DND-41 (cell line): ENCODE data around the gene TUBB.

ENCODE experiments used
- ATAC-seq: fragments of 200-7000 bp; cut with Tn5 transposase; 3 replicates; pipeline ENCODE4 v1.9.1; 2021; ENCODE audit warnings: low read depth; ENCODE audit not compliant: insufficient read depth
- DNase-seq: peaks from one replicate; pipeline ENCODE4 v3.0.0-alpha.2; 2020
- H2AFZ ChIP-seq: 2 replicates; pipeline ENCODE4 v1.6.0; 2012; ENCODE audit warnings: low read depth, low read length
- H3K27ac ChIP-seq: 2 replicates; pipeline ENCODE4 v1.5.1; 2012; ENCODE audit warnings: low read length, inconsistent platforms
- H3K27me3 ChIP-seq: fragments of 200-600 bp; sonication (generic); 2 replicates; pipeline ENCODE4 v1.6.0; 2012; ENCODE audit warnings: low read length, mild to moderate bottlenecking, inconsistent platforms; ENCODE audit not compliant: insufficient read depth, poor library complexity
- H3K36me3 ChIP-seq: 2 replicates; pipeline ENCODE4 v1.5.1; 2012; ENCODE audit warnings: low read length, inconsistent platforms; ENCODE audit not compliant: insufficient read depth
- H3K4me1 ChIP-seq: 2 replicates; pipeline ENCODE4 v1.5.1; 2012; ENCODE audit warnings: mild to moderate bottlenecking, low read length; ENCODE audit not compliant: insufficient read depth
- H3K4me2 ChIP-seq: 2 replicates; pipeline ENCODE4 v1.6.0; 2012; ENCODE audit warnings: mild to moderate bottlenecking, moderate library complexity, low read length, inconsistent platforms; ENCODE audit not compliant: insufficient read depth
- H3K4me3 ChIP-seq, 2 experiments: fragments of 200-600 bp in 1 of 2; shearing (Covaris generic) in 1 of 2; 2 replicates each; pipeline ENCODE4 v1.5.1; 2012 to 2016; ENCODE audit warnings: inconsistent platforms in 2 of 2, low read length in 2 of 2, mild to moderate bottlenecking in 2 of 2, low read depth in 1 of 2, moderate library complexity in 1 of 2
- H3K79me2 ChIP-seq: 2 replicates; pipeline ENCODE4 v1.6.0; 2012; ENCODE audit warnings: low read length, inconsistent platforms; ENCODE audit not compliant: insufficient read depth
- H3K9ac ChIP-seq: 2 replicates; pipeline ENCODE4 v1.6.0; 2012; ENCODE audit warnings: low read depth, mild to moderate bottlenecking, inconsistent platforms, low read length, moderate library complexity
- H3K9me3 ChIP-seq: 2 replicates; pipeline ENCODE4 v1.5.1; 2012; ENCODE audit warnings: low read length, moderate library complexity, mild to moderate bottlenecking, inconsistent platforms; ENCODE audit not compliant: insufficient read depth, severe bottlenecking
- H4K20me1 ChIP-seq: 2 replicates; pipeline ENCODE4 v1.6.0; 2012; ENCODE audit warnings: low read length; ENCODE audit not compliant: insufficient read depth
- EZH2 ChIP-seq: IDR thresholded peaks from 3 replicates; pipeline ENCODE4 v1.6.1; 2012; ENCODE audit warnings: borderline replicate concordance, low read depth, mild to moderate bottlenecking, moderate library complexity, low read length, inconsistent platforms; ENCODE audit not compliant: severe bottlenecking
- TF ChIP-seq, protein P1 (sequence below): IDR thresholded peaks from 2 replicates; pipeline ENCODE4 v1.5.1; 2012; ENCODE audit warnings: borderline replicate concordance, low read length, moderate library complexity, mild to moderate bottlenecking; ENCODE audit not compliant: poor library complexity, severe bottlenecking; ENCODE audit errors: extremely low read depth

TUBB gene

DNA sequence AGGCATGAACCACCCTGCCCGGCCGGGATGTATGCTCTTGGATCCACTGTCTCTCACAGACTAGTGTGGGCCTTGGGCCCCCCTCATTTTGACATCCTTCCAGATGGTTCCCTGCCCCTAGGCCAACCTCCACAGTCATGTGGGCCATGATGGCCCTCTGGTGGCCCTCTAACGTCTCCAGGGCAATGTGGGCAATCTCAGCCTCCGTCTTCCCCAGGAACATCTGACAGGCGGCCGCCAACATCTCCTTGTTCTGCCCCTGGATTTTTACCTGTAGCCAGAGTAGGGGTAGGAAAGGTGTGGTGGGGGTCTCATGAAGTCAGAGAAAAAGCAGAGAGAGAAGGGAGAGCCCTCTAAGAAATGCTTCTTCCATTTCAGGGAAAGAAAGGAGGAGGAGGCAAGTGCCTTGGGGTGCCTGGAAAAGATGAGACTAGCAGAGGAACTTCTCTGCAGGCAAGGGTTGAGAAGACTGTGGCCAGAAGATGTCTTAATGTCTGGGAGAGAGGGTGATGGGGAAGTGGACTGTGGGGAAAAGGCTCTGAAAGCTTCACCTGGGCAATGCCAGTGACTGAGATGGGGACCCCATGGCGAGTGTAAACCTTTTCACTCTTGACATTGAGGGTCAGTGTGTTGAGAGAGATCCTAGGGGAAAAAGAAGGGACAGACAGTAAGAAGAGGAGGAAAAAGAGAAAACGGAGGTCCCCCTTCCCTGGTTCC is 21.1 kb downstream of the TUBB start:
- Histone ChIP-seq H3K27me3 (peaks cover 17% of the 10 kb centered on the region), H3K9me3 (no peaks in the 10 kb centered on the region), H2AFZ (no peak overlapping the region), H3K4me3 (peak overlapping the region; percentile 68 to 92; a peak in 3 of 4 replicates), H3K4me1 (peaks cover 77% of the 10 kb centered on the region), H3K79me2 (peaks cover 36% of the 10 kb centered on the region), H3K27ac (peak overlapping the region; percentile 73), H3K36me3 (peaks cover 33% of the 10 kb centered on the region), H3K4me2 (peak overlapping the region; percentile 77), H3K9ac (peak overlapping the region; percentile 73), H4K20me1 (peaks cover 9% of the 10 kb centered on the region; the same call in 1 of the 2 replicates)
- DNase-seq (no peak), ATAC-seq (no peak)
- TF ChIP-seq EZH2, result no peak
- TF ChIP-seq, protein P1, sequence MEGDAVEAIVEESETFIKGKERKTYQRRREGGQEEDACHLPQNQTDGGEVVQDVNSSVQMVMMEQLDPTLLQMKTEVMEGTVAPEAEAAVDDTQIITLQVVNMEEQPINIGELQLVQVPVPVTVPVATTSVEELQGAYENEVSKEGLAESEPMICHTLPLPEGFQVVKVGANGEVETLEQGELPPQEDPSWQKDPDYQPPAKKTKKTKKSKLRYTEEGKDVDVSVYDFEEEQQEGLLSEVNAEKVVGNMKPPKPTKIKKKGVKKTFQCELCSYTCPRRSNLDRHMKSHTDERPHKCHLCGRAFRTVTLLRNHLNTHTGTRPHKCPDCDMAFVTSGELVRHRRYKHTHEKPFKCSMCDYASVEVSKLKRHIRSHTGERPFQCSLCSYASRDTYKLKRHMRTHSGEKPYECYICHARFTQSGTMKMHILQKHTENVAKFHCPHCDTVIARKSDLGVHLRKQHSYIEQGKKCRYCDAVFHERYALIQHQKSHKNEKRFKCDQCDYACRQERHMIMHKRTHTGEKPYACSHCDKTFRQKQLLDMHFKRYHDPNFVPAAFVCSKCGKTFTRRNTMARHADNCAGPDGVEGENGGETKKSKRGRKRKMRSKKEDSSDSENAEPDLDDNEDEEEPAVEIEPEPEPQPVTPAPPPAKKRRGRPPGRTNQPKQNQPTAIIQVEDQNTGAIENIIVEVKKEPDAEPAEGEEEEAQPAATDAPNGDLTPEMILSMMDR, result peak; percentile 15

DNA sequence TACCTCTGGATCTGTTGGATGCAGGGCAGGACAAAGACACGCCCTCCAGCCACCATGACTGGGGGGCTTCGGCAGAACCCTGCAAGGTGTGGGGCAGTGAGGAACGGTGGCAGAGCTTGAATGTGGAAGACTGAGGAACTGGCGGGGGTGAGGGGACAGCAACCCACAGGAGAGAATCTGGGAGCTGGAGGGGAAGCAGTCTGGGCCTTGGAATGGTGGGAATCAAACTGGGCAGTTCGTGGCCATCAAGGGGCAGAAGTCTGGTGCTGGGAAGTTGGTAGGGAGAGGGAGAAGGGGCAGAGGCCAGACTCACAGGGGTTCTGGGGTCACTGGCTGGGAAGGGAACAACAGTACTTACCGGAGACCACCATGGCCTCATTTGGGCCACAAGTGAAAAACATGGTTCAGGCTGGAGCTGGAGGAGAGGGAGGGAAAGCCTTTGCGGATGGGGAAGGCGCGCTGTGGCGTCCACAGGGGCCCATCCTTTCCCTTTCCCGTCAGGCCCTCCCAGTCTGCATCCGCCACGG is 21.7 kb downstream of the TUBB start:
- peak overlapping the region; percentile 77 for H2AFZ ChIP-seq
- H3K36me3 ChIP-seq, result peaks cover 31% of the 10 kb centered on the region

DNA sequence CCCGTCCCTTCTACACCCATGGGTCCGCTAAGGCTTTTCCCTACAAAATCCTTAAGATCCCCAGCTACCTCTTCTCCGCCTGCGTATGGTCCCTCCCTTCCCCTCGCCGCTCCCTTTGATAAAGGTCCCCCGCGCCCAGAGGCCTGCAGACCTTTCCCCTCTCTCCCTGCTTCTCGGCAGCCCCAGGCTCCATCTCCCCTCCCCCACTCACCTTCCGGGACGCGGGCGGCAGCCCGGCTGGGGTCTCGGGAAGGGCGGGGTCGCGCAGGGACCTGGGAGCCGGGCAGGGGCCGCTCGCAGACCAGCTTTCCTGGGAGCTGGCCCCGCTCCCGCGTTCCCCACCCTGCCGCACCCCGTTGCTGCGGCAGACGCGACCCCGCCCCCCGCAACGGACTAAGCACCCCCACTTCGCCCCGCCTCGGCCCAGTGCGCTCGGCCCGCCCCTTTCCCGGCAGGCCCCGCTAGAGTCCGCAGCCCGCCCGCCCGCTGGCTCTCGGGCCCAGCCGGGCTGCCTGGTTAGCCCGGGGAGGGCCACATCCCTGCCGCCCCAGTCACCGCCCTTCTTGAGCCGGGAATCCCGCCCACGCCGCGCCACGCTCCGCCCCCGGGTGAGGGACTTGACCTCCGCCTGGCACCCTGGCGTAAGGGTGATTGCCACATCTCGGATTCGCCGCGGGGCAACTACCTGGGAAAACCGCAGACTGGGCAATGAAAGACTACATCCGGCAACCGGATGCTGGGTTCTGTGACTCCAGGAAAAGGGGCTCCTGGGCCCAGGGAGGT is 22.4 kb downstream of the TUBB start, which contains the start of gene FLOT1:
TSS of gene FLOT1 (minus strand) at position 372 of the 783 bp plus-strand sequence. CDS start 498 bp downstream, outside the sequence.
- TF ChIP-seq EZH2, result peak; percentile 42
- TF ChIP-seq, protein P1, result no peak
- H2AFZ ChIP-seq, result peak within 1 kb of the TSS; percentile 77
- H3K27me3 ChIP-seq, result peaks cover 17% of the 10 kb centered on the region
- H4K20me1 ChIP-seq, result peaks cover 9% of the 10 kb centered on the region; the same call in 1 of the 2 replicates
- no peaks in the 10 kb centered on the region for H3K9me3 ChIP-seq
- peaks cover 29% of the 10 kb centered on the region for H3K36me3 ChIP-seq
- H3K79me2 ChIP-seq, result peaks cover 31% of the 10 kb centered on the region
- H3K4me3 ChIP-seq, result peak within 1 kb of the TSS; percentile 68 to 92; a peak in 3 of 4 replicates
- H3K4me1 ChIP-seq, result peaks cover 68% of the 10 kb centered on the region
- DNase-seq, result peak; percentile 87
- ATAC-seq, result peak; percentile 56
- peak within 1 kb of the TSS; percentile 73 for H3K27ac ChIP-seq
- peak within 1 kb of the TSS; percentile 73 for H3K9ac ChIP-seq
- H3K4me2 ChIP-seq, result peak within 1 kb of the TSS; percentile 77

More for the DNA sequence above, 21.7 kb downstream of the TUBB start:
- H3K27ac ChIP-seq, result peak overlapping the region; percentile 73
- peak overlapping the region; percentile 77 for H3K4me2 ChIP-seq
- DNase-seq (no peak), ATAC-seq (peak; percentile 4)
- TF ChIP-seq, protein P1, result no peak
- no peak for TF ChIP-seq EZH2
- no peaks in the 10 kb centered on the region for H3K9me3 ChIP-seq
- H3K27me3 ChIP-seq, result peaks cover 17% of the 10 kb centered on the region
- H3K9ac ChIP-seq, result peak overlapping the region; percentile 73
- peaks cover 75% of the 10 kb centered on the region for H3K4me1 ChIP-seq
- H3K4me3 ChIP-seq, result peak overlapping the region; percentile 68 to 92; a peak in 3 of 4 replicates
- H4K20me1 ChIP-seq, result peaks cover 9% of the 10 kb centered on the region; the same call in 1 of the 2 replicates
- H3K79me2 ChIP-seq, result peaks cover 34% of the 10 kb centered on the region
